ACC112 (cell line): ENCODE data around the gene MAP2K6.

ENCODE experiments used
- H2AFZ ChIP-seq: fragments of 200-600 bp; sonication (generic); one replicate; pipeline ENCODE4 v1.6.0; 2017; ENCODE audit warnings: antibody characterized with exemption, low read length; ENCODE audit not compliant: unreplicated experiment
- H3K27ac ChIP-seq: fragments of 200-600 bp; sonication (generic); 2 replicates; pipeline ENCODE4 v1.5.1; 2014; ENCODE audit warnings: low read depth, mild to moderate bottlenecking, antibody characterized with exemption, low read length, moderate library complexity
- H3K27me3 ChIP-seq: fragments of 200-600 bp; sonication (generic); 2 replicates; pipeline ENCODE4 v1.6.1; 2014; ENCODE audit warnings: mild to moderate bottlenecking, antibody characterized with exemption, low read length, moderate library complexity, mixed read lengths; ENCODE audit not compliant: insufficient read depth
- H3K36me3 ChIP-seq: fragments of 200-600 bp; sonication (generic); 2 replicates; pipeline ENCODE4 v1.6.1; 2016; ENCODE audit warnings: mild to moderate bottlenecking, antibody characterized with exemption, low read length, moderate library complexity, mixed read lengths; ENCODE audit not compliant: insufficient read depth
- H3K4me1 ChIP-seq: fragments of 200-600 bp; sonication (generic); one replicate; pipeline ENCODE4 v1.6.1; 2016; ENCODE audit warnings: low read length, mixed read lengths; ENCODE audit not compliant: insufficient read depth, unreplicated experiment, control insufficient read depth
- H3K4me3 ChIP-seq: fragments of 200-600 bp; sonication (generic); 2 replicates; pipeline ENCODE4 v1.5.1; 2014; ENCODE audit warnings: mild to moderate bottlenecking, low read depth, low read length
- H3K79me2 ChIP-seq: fragments of 200-600 bp; sonication (generic); one replicate; pipeline ENCODE4 v1.6.0; 2016; ENCODE audit warnings: low read length; ENCODE audit not compliant: control insufficient read depth, unreplicated experiment, insufficient read depth

MAP2K6 gene

DNA sequence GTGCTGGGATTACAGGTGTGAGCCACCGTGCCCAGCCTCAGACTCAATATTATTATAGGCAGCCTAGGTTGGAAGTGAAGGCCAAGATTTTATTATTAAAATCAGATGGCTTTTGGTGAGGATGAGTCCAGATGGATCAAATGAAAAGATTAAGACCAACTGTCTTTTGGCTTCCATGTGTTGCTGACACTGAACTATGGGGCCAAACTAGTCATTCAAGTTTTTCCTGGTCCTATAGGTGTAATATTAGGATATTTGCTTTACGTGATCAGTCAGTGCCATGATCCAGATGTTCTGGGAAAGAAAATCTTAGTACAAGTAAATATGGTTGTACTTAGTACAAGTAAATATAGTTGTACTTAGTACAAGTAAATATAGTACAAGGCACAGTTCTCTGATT is 140.6 kb downstream of the MAP2K6 start:
- Histone ChIP-seq H3K4me1 (peaks cover 9% of the 10 kb centered on the region), H3K79me2 (no peaks in the 10 kb centered on the region), H3K36me3 (no peaks in the 10 kb centered on the region), H3K27ac (no peak overlapping the region), H3K4me3 (no peak overlapping the region), H2AFZ (no peak overlapping the region), H3K27me3 (no peaks in the 10 kb centered on the region)

DNA sequence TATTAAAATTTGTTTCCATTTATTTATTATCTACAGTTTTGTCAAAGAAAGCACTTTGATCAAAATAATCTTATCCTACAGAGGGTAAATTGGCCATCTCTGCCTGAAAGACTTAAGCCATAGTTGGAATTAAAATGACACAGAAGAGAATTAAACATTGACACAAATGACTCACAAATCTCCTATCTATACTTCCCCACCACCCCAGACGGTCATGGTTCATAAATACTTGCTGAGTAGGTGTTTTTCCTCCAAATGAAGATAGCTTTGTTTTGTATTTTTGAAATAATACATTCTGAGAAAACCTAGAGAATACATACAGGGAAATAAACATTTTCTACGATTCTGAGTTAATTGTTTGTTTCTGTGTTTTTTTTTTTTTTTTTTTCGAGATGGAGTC is 142.8 kb downstream of the MAP2K6 start:
- Histone ChIP-seq H3K27me3 (no peaks in the 10 kb centered on the region), H3K79me2 (no peaks in the 10 kb centered on the region), H3K4me1 (no peaks in the 10 kb centered on the region), H3K36me3 (no peaks in the 10 kb centered on the region), H2AFZ (no peak overlapping the region), H3K27ac (no peak overlapping the region), H3K4me3 (no peak overlapping the region)

GRCh38 chr17:69558796-69559195 is 144.3 kb downstream of the MAP2K6 start:
- H3K27me3 ChIP-seq, result no peaks in the 10 kb centered on the region
- no peaks in the 10 kb centered on the region for H3K79me2 ChIP-seq
- no peak overlapping the region for H2AFZ ChIP-seq
- no peak overlapping the region for H3K27ac ChIP-seq
- no peaks in the 10 kb centered on the region for H3K4me1 ChIP-seq
- no peaks in the 10 kb centered on the region for H3K36me3 ChIP-seq
- no peak overlapping the region for H3K4me3 ChIP-seq

DNA sequence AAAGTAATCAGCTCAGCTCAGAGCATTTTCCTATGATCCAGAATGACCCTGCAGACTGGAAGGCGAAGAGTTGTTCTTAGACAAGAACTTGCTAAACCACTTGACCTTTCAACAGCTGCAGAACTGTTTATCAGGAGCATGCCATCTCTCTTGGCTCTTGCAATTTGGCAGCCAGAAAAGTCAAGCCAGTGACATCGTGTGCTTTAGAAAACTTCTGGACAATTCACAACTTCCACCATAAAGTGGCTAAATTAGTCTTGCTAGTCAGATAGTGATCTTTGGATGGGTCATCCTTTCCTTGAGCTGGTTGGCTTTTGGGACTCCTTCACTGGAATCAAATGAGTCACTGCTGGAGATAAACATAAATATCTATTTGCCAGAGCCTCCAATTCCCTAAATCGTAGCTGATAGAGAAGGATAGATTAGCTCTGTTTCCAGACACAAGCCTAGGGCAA is 146.5 kb downstream of the MAP2K6 start:
- Histone ChIP-seq H3K36me3 (no peaks in the 10 kb centered on the region), H3K79me2 (no peaks in the 10 kb centered on the region), H3K27me3 (no peaks in the 10 kb centered on the region; the same call in 1 of the 2 replicates), H3K27ac (no peak overlapping the region), H3K4me3 (no peak overlapping the region), H2AFZ (no peak overlapping the region), H3K4me1 (no peaks in the 10 kb centered on the region)

DNA sequence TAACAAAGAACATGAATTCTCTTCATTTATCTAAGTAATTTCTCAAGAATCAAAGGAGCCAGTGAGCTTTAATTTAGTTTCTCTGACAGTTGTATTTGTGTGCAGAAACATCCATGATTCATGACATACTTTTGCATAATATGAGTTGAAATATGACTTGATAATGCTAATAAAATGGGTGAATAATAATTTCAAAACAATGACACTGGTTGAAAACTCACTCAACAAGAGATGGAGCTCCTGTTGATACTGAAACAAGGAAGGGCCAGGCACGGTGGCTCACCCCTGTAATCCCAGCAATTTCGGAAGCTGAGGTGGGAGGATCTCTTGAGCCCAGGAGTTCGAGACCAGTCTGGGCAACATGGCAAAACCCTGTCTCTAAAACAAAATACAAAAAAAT is 147.0 kb downstream of the MAP2K6 start:
- Histone ChIP-seq H3K27me3 (no peaks in the 10 kb centered on the region; the same call in 1 of the 2 replicates), H3K4me1 (no peaks in the 10 kb centered on the region), H3K4me3 (no peak overlapping the region), H3K27ac (no peak overlapping the region), H3K36me3 (no peaks in the 10 kb centered on the region), H2AFZ (no peak overlapping the region), H3K79me2 (no peaks in the 10 kb centered on the region)

DNA sequence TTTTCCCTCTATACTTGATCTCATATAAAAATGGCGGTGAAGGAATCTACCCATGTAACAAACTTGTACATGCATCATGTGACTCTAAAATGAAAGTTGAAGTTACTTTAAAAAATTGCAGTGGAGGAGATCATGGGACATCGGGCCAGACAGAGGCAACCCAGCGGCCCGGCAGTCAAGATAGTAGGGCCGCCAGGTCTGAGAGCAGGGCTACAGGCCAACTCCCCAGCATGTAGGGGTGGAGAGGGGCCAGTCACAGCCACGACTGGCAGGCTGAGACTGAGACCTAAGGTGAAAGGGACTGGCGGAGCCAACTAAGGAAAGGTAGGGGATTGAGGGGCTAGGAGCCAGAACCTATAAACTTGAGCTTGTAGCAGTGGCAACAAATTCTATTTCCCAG is 150.9 kb downstream of the MAP2K6 start:
- H3K27me3 ChIP-seq, result no peaks in the 10 kb centered on the region; the same call in 1 of the 2 replicates
- no peak overlapping the region for H2AFZ ChIP-seq
- H3K4me1 ChIP-seq, result no peaks in the 10 kb centered on the region
- no peak overlapping the region for H3K27ac ChIP-seq
- H3K79me2 ChIP-seq, result no peaks in the 10 kb centered on the region
- no peak overlapping the region for H3K4me3 ChIP-seq
- H3K36me3 ChIP-seq, result no peaks in the 10 kb centered on the region

DNA sequence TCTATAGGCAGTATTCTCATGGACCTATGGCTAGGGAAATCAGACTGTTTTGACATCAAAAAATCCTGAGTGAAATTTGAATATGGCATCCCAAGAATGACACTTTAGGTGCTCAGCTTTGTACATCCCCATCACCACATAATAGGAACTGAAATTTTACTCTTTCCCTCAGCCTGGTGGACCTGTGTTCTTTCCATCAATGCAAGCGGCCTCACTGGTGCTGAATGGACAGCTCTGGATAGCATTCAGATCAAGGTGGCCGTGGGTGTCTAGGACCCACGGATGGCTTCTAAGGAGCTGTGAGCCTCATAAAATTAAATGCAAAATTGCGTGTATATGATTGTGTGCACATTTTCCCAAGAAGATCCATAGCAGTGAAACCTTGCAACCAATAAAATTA is 152.6 kb downstream of the MAP2K6 start:
- no peaks in the 10 kb centered on the region for H3K36me3 ChIP-seq
- H3K27me3 ChIP-seq, result no peaks in the 10 kb centered on the region; the same call in 1 of the 2 replicates
- no peaks in the 10 kb centered on the region for H3K4me1 ChIP-seq
- H3K27ac ChIP-seq, result no peak overlapping the region
- H3K4me3 ChIP-seq, result no peak overlapping the region
- H3K79me2 ChIP-seq, result no peaks in the 10 kb centered on the region
- no peak overlapping the region for H2AFZ ChIP-seq

DNA sequence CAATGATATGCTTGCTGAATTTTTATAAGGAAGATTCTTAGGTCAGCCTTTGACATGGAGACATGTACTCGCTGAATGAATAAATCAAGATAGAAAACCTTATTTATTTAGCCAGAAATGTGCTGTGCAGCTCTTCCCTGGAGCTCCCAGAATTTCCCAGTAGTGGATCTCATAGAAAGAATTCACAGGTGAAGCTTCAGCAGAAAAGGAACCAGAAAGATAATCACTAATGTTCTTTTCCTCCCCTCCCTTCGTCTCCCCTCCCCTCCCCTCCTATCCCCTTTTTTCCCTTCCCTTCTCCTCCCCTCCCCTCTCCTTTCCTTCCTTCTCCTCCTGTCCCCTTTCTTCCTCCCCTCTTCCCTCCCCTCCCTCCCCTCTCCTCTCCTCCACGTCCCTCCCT is 158.2 kb downstream of the MAP2K6 start:
- no peaks in the 10 kb centered on the region for H3K27me3 ChIP-seq
- no peak overlapping the region for H3K4me3 ChIP-seq
- no peak overlapping the region for H2AFZ ChIP-seq
- no peaks in the 10 kb centered on the region for H3K36me3 ChIP-seq
- no peaks in the 10 kb centered on the region for H3K79me2 ChIP-seq
- no peak overlapping the region for H3K27ac ChIP-seq
- peaks cover 23% of the 10 kb centered on the region for H3K4me1 ChIP-seq

GRCh38 chr17:69573396-69573795 is 158.9 kb downstream of the MAP2K6 start:
- Histone ChIP-seq H3K27me3 (no peaks in the 10 kb centered on the region), H3K36me3 (no peaks in the 10 kb centered on the region), H3K27ac (no peak overlapping the region), H3K4me3 (no peak overlapping the region), H3K79me2 (no peaks in the 10 kb centered on the region), H2AFZ (no peak overlapping the region), H3K4me1 (peaks cover 23% of the 10 kb centered on the region)

DNA sequence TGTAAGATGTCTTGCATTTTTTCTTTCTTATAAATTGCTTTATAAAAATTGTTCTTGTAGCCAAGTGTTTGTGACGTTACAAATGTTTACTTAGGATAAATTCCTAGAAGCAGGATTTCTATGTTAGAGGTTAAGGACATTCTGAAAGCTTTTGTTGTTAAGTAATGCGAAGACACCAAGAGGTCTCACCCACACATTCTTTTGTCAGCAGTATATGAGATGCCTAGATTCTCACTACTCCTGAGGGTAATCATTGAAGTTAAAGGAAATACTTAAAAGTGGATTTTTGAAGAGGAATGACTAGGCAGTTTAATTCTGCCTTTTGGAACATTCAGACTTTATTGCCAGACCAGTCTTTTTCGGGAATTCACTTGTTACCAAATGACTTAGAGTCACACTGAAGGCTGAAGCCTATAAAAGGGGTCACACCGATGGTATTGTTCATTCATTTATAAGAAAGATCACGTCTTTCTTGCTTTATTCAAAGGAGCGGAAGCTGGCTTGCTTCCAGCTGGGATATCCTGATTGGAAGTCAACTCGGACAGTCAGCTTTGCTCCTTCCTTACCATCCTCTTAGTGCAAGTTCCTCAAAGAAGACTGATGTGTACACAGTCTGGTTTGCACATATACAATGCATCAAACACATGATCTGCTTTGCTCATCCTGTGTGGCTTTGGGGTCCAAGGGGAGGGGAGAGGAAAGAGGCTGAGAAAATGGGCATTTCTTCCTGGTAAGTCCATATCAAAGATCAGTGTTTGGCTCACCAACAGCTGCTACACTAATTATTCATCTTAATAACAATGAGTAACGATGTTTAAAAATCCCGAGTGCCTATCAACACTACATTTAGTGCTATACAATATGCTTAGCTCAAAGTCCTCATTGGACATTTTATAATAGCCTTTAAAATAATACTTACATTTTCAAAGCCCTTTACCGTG is 160.0 kb downstream of the MAP2K6 start:
- H3K79me2 ChIP-seq, result no peaks in the 10 kb centered on the region
- H2AFZ ChIP-seq, result peak overlapping the region; percentile 15
- H3K27me3 ChIP-seq, result no peaks in the 10 kb centered on the region
- peak overlapping the region; percentile 61 for H3K27ac ChIP-seq
- H3K4me3 ChIP-seq, result peak overlapping the region; percentile 11; the same call in 1 of the 2 replicates
- no peaks in the 10 kb centered on the region for H3K36me3 ChIP-seq
- H3K4me1 ChIP-seq, result peaks cover 23% of the 10 kb centered on the region

DNA sequence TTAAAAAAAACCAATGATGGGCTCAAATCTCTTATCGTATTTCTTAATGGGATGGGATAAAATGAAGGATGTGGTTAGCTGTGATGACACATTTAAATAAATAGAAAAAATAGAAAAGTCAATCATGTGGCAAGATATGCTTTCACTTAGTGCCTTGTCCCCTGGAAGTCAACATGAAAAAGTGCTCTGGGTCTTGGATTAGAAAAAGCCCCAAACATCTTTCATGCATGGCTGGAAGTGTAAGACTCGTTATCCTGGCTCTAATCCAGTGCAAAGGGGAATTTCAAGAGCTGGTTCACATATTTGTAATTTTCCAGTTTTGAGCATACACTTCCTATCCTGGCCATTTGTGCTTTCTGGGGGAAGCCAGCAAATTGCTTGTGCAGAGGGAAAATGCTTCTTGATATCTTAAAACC is 160.9 kb downstream of the MAP2K6 start:
- Histone ChIP-seq H3K79me2 (no peaks in the 10 kb centered on the region), H3K4me3 (peak overlapping the region; percentile 11; the same call in 1 of the 2 replicates), H3K27me3 (no peaks in the 10 kb centered on the region), H3K4me1 (peaks cover 23% of the 10 kb centered on the region), H2AFZ (no peak overlapping the region), H3K27ac (peak overlapping the region; percentile 61), H3K36me3 (no peaks in the 10 kb centered on the region)
